DMS53 treated with DMSO at 0.1 percent for 48 hours (cell line): Measurements from ENCODE around the gene TXNRD2.
"Not testable (repeated sequence)": the region's sequence is repeated elsewhere in the genome, so short reads cannot be mapped to it uniquely, and the experiment has no call there.

Experiments
- DNase-seq: peaks from one replicate; lab custom pipeline; 2025; ENCODE audit not compliant: unreplicated experiment; lab: John Stamatoyannopoulos, UW

TXNRD2 gene

DNA sequence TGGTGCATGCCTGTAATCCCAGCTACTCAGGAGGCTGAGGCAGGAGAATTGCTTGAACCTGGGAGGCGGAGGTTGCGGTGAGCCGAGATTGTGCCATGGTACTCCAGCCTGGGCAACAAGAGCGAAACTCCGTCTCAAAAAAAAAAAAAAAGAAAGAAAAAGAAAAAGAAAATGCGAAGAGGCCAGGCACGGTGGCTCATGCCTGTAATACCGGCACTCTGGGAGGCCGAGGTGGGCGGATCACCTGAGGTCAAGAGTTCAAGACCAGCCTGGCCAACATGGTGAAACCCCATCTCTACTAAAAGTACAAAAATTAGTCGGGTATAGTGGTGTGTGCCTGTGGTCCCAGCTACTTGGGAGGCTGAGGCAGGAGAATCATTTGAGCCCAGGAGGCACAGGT, 15.6 kb downstream of the TXNRD2 start:
- DNase-seq = not testable (repeated sequence)

DNA sequence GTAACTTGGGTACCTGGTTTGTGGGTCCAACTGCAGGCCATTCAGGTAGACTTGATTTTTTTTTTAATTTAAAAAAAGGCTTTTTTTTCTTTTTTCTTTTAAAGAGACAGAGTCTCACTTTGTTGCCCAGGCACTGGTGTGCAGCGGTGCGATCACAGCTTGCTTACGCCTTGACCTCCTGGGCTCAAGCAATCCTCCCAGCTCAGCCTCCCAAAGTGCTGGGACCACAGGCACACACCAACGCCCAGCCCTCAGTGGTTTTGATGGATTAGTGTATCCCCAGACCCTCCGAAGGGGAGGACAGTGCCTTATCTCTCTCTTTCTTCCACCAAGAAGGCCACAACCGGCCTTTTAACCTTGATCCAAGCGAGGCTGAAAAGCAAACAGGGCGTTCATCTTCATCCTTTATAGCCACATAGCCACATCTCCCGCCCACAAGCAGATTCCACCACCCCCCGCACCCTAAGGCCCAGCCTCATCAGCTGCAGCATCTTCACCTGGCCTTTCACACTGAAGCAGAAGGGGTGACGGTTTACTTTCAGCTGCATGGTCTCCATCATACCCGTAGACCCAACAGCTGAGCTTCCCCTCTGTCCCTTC, 17.6 kb downstream of the TXNRD2 start:
- no peak for DNase-seq

DNA sequence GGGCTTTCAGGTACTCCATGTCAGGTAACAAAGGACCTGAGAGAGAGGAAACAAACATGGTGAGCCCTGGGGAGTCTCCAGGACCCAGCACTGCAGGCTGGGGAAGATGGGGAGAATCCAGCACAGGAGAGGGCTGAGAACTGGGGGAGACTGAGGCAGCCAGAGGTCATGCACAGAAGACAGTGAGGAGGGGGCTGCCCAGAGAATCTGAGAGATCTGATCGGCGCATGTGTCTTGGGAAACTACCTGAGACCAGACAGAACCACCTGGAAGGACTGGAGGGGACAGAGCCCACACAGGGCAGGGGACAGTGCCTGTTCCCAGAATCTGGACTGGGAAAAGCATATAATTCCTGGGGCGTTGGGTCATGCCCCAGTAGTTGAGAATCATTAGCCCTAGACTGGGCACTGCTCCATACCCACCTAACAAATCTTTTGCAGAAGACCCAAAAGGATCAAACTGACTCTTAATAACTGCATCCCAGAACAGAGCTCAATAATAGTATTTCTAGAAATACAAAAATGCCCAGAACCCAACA, 20.0 kb downstream of the TXNRD2 start:
- no peak for DNase-seq

DNA sequence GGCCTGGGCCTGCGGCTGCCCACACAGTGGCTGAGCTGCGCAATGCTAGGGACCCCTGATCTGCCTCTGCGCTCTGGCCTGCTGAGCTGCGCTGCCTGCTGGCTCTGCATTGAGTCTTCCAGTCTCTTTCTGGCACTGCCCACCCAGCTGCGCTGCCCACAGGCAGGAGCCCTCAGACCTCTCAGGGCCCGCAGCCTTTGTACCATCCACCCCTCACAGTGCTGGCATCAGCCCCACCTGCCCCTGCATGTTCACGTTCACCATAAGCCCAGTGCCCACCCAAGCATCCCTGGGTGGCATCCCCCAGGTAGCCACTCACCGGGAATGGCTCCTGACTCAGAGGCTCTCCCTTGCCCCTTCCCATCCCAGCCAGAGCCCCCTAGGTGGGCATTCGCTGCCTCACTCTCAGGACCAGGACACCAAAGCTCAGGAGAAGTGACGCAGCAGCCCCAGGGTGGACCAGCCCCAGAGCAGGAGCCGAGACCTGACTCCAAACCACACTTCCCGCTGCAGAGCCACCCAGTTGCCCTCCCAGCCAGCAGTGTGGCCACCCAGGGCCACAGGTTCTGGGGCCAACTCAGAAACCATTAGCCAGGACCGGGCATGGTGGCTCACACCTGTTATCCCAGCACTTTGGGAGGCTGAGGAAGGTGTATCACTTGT, 21.8 kb downstream of the TXNRD2 start:
- no peak for DNase-seq

DNA sequence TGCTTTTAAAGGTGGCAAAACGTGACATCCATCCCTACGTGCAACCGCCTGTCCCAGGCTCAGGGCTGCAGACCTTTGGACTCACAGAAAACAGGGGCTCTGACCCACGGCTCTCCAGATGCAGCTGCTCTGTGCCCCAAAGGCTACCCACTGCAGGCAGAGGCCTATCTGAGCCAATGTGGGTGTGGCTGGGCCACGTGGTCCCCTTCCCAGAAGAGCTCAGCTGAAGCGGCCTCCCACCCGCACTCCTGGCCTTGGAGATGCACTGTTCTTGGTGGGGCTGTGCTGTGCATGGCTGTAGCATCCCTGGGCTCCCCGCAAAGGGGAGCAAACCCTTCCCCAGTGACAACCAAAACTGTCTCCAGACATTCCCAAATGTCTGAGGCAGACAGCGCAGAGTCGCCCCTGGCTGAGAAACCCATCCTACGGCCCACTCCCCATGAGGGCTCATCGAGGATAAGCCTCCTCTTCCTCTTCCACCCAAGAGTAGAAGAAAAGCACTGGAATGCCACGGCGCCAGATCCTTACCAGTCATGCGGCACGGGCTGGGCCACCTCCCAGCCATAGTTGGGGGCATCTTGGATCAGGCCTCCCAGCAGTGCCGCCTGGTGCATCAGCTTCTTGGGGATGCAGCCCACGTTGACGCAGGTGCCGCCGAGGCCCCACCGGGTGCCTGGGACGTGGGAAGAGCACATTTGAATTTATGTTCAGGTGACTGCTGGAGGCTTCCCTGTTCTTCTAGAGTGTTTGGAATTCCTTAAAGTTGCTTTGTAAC, 23.1 kb downstream of the TXNRD2 start:
- no peak for DNase-seq

DNA sequence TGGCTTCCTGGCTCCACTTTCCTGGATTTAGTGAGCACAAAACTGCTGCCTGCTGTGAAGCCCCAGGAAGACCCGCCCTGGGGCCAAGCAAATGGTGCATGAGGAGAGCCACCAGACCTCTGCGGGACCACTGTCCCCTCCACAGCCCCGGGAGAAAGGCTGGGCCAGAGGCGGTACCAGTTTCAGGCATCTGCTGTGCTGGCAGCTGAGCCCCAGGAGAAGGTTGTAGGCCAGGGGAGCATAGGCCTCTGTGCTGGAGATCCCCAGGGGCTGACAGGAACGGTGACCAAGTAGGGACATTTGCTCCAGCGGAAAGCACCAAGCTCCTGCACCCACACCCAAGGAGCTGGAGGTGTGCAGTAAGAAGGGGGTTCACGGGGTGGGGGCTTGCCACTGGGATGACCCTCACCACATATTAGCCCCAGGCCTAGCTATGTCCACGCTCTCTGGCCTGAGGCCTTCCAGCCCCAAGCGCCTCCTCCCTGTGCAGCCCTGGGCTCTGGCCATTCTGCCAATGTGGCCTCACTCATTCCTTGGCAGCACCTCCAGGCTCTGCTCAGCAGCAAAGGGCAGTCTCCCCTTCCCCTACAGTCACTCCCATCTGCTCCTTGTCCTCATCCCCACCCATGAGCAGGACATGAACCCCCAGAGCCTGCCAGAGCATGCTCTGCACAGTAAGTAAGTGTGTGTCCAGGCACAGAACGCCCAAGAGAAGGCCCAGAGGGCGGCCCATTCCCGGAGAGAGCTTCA, 24.1 kb downstream of the TXNRD2 start:
- DNase-seq = no peak

DNA sequence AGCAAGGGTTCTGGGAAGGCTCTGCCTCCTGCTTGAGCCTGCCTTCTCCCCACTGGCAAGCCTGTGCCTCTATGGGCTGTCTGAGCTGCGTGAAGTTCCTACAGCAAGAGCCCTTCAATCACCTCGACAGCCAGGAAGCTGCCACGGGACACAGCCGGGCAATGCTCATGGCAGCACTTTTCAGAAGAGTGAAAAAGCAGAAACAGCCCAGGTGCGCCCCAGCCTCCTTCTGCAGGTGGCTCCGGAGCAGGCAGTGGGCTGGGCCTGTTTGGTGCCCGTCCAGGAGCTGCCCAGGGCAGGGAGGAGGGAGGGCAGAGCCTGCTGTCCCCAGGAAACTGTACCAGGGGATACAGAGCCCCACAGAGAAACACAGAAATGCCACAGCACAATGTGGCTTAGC, 24.7 kb downstream of the TXNRD2 start:
- no peak for DNase-seq

DNA sequence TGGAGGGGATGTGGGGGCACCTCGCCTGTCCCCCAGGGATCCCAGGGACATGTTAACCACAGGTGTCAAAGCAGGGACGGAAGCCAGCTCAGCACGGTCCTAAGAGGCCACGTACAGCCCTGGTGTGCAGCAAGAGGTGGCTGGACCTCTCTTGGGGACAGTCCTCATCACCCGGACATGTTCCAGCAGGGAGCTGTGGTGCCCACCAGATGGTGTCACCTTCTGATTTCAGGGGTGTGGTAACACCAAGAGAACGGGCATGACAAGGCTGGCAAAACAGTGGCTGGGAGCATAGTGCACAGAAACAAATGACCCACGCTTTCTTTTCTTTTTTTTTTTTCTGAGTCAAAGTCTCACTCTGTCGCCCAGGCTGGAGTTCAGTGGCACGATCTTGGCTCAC, 25.6 kb downstream of the TXNRD2 start:
- no peak for DNase-seq

DNA sequence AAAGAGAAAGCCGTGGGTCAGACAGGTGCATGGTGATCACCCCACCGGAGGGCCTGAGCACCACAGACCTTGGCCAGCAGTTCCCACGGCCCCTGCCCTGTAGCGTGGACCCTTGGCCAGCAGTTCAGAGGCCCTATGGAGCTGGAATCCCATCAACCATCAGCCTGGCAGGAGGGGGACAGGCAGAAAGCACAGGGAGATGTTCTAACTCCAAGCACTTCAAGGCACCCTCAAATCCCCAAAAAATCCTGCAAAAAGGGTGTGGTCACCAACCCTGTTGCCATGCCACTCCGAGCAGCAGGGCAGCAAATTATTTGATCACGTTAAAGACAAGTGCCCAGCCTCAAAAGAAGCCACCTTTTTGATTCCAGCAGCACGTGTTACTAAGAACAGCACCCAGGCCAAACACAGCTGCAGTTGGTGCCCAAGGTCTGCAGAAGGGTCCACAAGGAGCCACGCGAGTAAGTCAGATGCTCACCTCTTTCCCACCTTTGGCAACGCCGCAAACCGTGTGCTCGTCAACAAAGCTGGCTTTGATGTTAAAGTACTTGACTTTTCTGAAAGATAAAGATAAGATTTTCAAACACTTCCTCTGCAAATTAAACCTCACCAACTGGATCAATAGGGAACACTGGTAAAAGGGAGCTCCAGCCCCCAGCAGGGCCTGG, 26.2 kb downstream of the TXNRD2 start:
- DNase-seq = no peak

DNA sequence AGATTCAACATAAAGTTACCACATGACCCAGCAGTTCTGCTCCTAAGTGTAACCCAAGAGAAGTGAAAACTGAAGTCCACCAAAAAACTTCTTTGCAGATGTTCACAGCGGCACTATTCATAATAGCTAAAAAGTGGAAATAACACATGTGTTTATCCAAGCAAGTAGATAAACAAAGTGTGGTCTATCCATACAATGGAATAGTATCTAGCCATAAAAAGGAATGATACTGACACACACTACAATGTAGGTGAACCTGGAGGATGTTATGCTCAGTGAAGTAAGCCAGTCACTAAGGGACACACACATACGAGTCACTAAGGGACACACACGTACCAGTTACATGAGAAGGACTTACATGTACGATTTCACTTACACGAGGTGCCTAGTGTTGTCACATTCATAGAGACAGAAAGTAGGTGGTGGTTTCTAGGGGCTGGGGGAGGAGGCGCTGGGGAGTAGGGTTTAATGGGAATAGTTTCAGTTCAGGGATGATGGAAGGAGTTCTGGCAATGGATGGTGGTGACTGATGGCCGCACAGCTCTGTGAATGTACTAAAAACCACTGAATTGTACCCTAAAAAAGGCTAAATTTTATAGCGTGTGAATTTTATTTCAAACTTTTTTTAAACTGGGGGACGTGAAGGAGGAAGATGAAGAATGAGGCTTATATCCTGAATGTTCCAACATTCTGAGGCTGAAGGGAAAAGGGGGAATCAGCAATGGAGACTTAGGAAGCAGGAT, 27.2 kb downstream of the TXNRD2 start:
- DNase-seq = no peak

DNA sequence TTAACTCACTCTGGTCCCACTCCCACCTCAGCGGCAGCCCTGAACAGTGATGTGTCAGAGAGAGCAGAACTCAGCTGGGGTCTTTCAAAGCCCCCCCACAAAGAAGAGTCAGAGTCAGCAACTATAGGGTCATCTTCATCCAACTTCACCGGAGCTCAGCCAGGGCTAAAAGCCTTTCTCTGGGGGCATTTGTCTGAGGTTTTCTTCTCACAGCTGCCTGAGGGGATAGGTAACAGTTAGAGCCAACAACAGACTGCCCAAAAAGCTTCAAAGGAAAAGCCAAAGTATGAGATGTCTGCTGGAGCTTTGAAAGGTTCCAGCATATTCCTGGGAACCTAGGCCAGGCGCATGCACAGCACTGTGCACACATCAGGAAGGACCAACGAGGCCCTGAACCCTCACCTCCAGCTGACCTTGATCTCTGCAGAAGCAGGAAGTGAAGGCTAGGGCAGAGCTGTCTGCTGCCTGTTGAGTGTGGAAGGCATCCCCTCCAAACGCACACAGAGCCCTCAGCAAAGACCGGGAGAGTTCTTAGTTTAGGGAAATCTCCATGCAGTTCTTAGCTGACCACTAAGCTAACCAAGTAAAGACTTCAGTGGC, 28.2 kb downstream of the TXNRD2 start:
- no peak for DNase-seq

DNA sequence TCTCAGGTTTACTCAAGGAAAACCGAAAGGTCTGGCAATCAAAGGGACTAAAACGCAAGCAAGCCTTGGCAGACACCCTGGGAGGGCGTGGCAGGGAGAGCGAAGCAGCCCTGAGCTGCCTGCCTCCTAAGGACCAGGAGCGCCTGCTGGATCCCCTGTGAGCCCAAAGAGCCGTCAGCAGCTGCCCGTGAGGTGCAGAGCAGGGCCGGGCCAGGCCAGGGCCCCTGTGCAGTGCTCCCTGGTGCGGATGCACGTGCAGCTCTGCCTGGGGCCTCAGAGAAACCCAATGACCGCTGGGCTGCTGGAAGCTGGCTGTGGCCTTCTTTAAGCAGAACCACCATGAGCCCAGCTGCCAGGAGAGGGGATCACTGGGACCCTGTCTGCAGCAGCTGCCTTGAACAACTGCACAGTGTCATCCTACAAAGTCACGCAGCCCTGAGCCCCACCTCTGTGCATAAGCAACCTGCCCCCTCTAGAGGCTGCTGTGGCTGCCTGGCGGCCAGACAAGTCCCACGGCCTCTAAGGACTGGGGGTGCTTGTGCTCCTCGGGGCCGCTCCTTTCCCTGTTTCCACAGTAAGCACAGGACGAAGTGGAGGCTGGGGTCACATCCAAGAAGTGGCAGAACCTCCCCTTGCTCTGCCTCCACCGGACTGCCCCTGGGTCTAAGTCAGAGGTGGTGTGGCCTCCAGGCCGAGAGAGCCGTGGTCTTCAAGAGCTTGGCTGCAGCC, 29.2 kb downstream of the TXNRD2 start:
- no peak for DNase-seq

DNA sequence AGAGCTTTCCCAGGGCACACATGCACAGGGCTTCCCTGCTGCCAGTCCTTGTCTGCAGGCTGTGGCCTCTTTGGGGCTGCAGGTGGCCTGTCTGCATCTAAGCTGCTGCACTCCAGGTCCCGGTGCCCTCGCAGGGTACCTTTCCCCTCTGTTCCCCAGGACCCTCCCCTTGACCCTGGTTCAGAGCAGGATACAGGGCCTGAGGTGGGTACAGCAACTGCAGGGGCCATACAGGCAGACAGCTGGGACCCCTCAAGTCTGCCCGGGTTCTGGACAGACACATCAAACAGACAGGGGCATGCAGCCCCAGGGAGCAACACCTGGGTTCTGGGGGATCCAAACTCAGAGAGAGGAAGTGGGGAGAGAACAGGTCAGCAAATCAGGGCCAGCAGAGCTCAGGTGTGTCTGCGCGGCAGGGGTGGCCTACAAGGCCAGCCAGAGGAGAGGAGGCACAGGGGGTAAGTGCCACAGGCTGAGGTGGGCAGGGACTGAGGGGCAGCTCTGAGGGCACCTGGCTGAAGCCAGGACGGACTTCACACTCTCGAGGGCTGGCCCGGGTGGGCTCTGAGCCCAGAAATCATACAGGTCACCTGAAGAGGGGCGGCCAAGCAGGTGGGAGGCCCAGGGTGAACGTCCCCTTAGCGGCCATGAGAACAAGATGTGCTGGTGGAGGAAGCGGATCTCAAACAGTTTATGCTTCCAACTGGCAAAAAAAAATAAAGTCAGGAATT, 29.9 kb downstream of the TXNRD2 start:
- no peak for DNase-seq

DNA sequence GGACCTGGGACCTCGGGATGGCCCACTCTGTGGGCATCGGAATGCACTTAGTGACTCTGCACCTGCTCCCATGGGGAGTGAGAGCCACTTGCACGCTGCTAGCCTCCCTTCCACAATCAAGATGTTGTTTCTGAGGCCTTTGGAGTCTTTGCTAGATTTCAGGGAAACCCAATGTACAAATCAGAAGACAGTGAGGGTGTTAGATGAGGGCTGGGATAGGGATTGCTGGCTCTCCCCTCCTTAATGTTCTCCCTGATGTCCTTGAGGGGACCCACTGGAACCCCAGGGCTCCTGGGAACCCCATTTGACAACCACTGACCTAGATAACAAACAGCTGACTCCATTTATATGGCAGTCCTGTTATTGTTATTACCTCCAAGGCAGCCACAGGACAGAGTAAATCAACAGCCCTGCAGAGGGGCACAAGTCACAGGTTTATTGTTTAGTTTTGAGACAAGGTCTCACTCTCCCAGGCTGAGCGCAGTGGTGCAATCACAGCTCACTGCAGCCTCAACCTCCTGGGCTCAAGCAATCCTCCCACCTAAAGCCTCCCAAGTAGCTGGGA, 31.4 kb downstream of the TXNRD2 start:
- DNase-seq = no peak

DNA sequence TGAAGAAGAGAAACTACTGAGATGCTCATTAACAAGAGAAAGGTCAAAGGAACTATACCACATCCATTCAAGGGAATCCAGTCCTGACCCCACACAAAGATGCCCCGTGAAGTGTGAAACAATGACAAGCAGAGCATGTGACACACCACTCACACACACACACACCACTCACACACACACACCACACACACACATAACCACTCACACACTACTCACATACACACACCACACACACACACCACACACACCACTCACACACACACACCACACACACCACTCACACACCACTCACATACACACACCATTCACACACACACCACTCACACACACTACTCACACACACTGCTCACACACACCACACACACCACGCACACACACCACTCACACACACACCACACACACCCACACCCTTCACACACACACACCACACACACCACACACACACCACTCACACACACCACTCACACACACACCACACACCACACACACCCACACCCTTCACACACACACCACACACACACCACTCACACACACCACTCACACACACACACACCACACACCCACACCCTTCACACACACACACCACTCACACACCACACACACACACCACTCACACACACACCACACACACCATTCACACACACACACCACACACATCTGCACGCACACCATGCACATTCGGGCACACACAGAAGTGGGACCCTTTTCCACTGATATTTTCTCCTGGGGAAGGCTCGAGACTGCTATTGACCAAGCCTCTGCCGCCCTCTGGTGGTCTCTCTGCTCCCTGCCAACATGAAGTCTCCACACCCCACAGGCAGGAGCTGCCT, 32.1 kb downstream of the TXNRD2 start:
- DNase-seq = no peak

DNA sequence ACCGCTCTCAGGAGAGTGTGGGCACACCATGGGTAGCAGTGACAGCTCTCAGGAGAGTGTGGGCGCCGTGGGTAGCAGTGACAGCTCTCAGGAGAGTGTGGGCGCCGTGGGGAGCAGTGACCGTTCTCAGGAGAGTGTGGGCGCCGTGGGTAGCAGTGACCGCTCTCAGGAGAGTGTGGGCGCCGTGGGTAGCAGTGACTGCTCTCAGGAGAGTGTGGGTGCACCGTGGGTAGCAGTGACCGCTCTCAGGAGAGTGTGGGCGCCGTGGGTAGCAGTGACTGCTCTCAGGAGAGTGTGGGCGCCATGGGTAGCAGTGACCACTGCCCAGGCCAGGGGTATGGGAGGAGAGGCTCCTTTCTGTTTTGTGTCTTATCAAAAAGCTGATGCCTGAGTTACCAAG, 33.7 kb downstream of the TXNRD2 start:
- not testable (repeated sequence) for DNase-seq

DNA sequence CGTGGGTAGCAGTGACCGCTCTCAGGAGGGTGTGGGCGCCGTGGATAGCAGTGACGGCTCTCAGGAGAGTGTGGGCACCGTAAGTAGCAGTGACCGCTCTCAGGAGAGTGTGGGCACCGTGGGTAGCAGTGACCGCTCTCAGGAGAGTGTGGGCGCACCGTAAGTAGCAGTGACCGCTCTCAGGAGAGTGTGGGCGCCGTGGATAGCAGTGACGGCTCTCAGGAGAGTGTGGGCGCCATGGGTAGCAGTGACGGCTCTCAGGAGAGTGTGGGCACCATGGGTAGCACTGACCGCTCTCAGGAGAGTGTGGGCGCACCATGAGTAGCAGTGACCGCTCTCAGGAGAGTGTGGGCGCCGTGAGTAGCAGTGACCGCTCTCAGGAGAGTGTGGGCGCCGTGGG, 34.8 kb downstream of the TXNRD2 start:
- DNase-seq = not testable (repeated sequence)
